WTC11 (cell line): Measurements from ENCODE around the gene IFRD1. TPM values are rescaled to one million over a fixed set of nuclear protein-coding genes. Genes with fewer than 3 reads are reported as not detected.

Experiments used
- ATAC-seq: fragments of 200-7000 bp; cut with Tn5 transposase; 2 replicates; pipeline ENCODE4 v1.10.0; 2021; ENCODE audit warnings: mild to moderate bottlenecking, moderate library complexity
- CTCF ChIA-PET: fragments of 300-600 bp; sonication (Branson Sonifier 250); formaldehyde crosslinking; loops from one replicate; lab custom pipeline; 2021; ENCODE audit warnings: antibody characterized with exemption; lab: Charles Lee
- POLR2A ChIA-PET: fragments of 350-600 bp; sonication (Branson Sonifier 250); formaldehyde crosslinking; loops from one replicate; lab custom pipeline; 2021; ENCODE audit warnings: antibody characterized with exemption; lab: Charles Lee
- DNase-seq: peaks from one replicate; pipeline ENCODE4 v3.0.0; 2021; ENCODE audit warnings: low spot score
- H3K27ac Mint-ChIP-seq: 2 replicates; pipeline ENCODE4 v1.8.0; 2021; ENCODE audit warnings: mixed read lengths
- H3K27me3 Mint-ChIP-seq: 2 replicates; pipeline ENCODE4 v1.8.0; 2021; ENCODE audit warnings: low read depth, mild to moderate bottlenecking, moderate library complexity, mixed read lengths
- H3K36me3 Mint-ChIP-seq: 2 replicates; pipeline ENCODE4 v1.8.0; 2021; ENCODE audit warnings: mixed read lengths
- H3K4me1 Mint-ChIP-seq: 2 replicates; pipeline ENCODE4 v1.8.0; 2022; ENCODE audit warnings: mixed read lengths
- H3K4me3 Mint-ChIP-seq: 2 replicates; pipeline ENCODE4 v1.8.0; 2021; ENCODE audit warnings: mild to moderate bottlenecking, moderate library complexity, mixed read lengths
- H3K9me3 Mint-ChIP-seq: 2 replicates; pipeline ENCODE4 v1.8.0; 2021; ENCODE audit warnings: mixed read lengths
- EMX1 ChIP-seq: fragments of 250-450 bp; sonication (Bioruptor Pico); IDR thresholded peaks from 2 replicates; pipeline ENCODE4 v1.8.0; 2021; ENCODE audit warnings: mild to moderate bottlenecking
- ESRRA ChIP-seq: sonication (generic); formaldehyde crosslinking; IDR thresholded peaks from 2 replicates; pipeline ENCODE4 v1.8.1; 2022; ENCODE audit warnings: mild to moderate bottlenecking, missing genetic modification reagents, borderline replicate concordance
- FOXK1 ChIP-seq: sonication (generic); formaldehyde crosslinking; IDR thresholded peaks from 2 replicates; pipeline ENCODE4 v1.8.0; 2022; ENCODE audit warnings: mild to moderate bottlenecking, moderate library complexity, missing genetic modification reagents
- HMGA2 ChIP-seq: fragments of 250-450 bp; sonication (Bioruptor Pico); IDR thresholded peaks from 2 replicates; pipeline ENCODE4 v1.4.0; 2021; ENCODE audit warnings: mild to moderate bottlenecking, moderate library complexity
- JAZF1 ChIP-seq: fragments of 250-450 bp; sonication (Bioruptor Pico); IDR thresholded peaks from 2 replicates; pipeline ENCODE4 v1.9.0; 2021; ENCODE audit warnings: moderate library complexity, mild to moderate bottlenecking, inconsistent platforms
- NFATC4 ChIP-seq: fragments of 250-450 bp; sonication (Bioruptor Pico); IDR thresholded peaks from 2 replicates; pipeline ENCODE4 v1.9.0; 2021; ENCODE audit warnings: mild to moderate bottlenecking
- NFYB ChIP-seq: sonication (generic); formaldehyde crosslinking; conservative IDR thresholded peaks from 2 replicates; pipeline ENCODE4 v1.8.0; 2022; ENCODE audit warnings: low read depth, missing genetic modification reagents
- PREB ChIP-seq: sonication (generic); formaldehyde crosslinking; IDR thresholded peaks from 2 replicates; pipeline ENCODE4 v1.8.1; 2022; ENCODE audit warnings: mild to moderate bottlenecking, missing genetic modification reagents, moderate library complexity, borderline replicate concordance
- ZNF121 ChIP-seq: sonication (generic); formaldehyde crosslinking; IDR thresholded peaks from 2 replicates; pipeline ENCODE4 v1.8.0; 2023; ENCODE audit warnings: missing genetic modification reagents
- ZNF317 ChIP-seq: sonication (generic); formaldehyde crosslinking; IDR thresholded peaks from 2 replicates; pipeline ENCODE4 v1.8.1; 2023; ENCODE audit warnings: low read depth, mild to moderate bottlenecking, moderate library complexity, missing genetic modification reagents, borderline replicate concordance
- ZNF396 ChIP-seq: fragments of 250-450 bp; sonication (Bioruptor Pico); IDR thresholded peaks from 2 replicates; pipeline ENCODE4 v1.8.0; 2021; ENCODE audit warnings: mild to moderate bottlenecking, moderate library complexity, borderline replicate concordance
- ZNF416 ChIP-seq: fragments of 250-450 bp; sonication (Bioruptor Pico); IDR thresholded peaks from 2 replicates; pipeline ENCODE4 v1.9.0; 2021; ENCODE audit warnings: mild to moderate bottlenecking, inconsistent platforms
- ZNF423 ChIP-seq: fragments of 250-450 bp; sonication (Bioruptor Pico); IDR thresholded peaks from 2 replicates; pipeline ENCODE4 v2.1.2; 2022; ENCODE audit warnings: mild to moderate bottlenecking, moderate library complexity
- ZNF512 ChIP-seq: sonication (generic); formaldehyde crosslinking; IDR thresholded peaks from 2 replicates; pipeline ENCODE4 v1.8.1; 2022; ENCODE audit warnings: missing genetic modification reagents, borderline replicate concordance
- ZSCAN18 ChIP-seq: fragments of 250-450 bp; sonication (Bioruptor Pico); IDR thresholded peaks from 2 replicates; pipeline ENCODE4 v2.1.2; 2022; ENCODE audit warnings: mild to moderate bottlenecking, moderate library complexity
- total RNA-seq: library from RNA; stranded (reverse); gene quantifications from 3 replicates; pipeline ENCODE4 v1.2.3, GENCODE V29; 2021
- TF ChIP-seq, protein P1 (sequence below): sonication (generic); formaldehyde crosslinking; IDR thresholded peaks from 2 replicates; pipeline ENCODE4 v1.8.1; 2022; ENCODE audit warnings: low read depth, mild to moderate bottlenecking, moderate library complexity, missing genetic modification reagents, borderline replicate concordance
- TF ChIP-seq, protein P2 (sequence below): sonication (generic); formaldehyde crosslinking; IDR thresholded peaks from 2 replicates; pipeline ENCODE4 v1.8.0; 2022; ENCODE audit warnings: mild to moderate bottlenecking, missing genetic modification reagents
- TF ChIP-seq, protein P3 (sequence below): sonication (generic); formaldehyde crosslinking; IDR thresholded peaks from 2 replicates; pipeline ENCODE4 v1.8.1; 2023; ENCODE audit warnings: mild to moderate bottlenecking, missing genetic modification reagents
- TF ChIP-seq, protein P4 (sequence below): sonication (generic); formaldehyde crosslinking; conservative IDR thresholded peaks from 2 replicates; pipeline ENCODE4 v1.8.1; 2023; ENCODE audit warnings: mild to moderate bottlenecking, low read depth, missing genetic modification reagents, moderate library complexity
- TF ChIP-seq, protein P5 (sequence below): sonication (generic); formaldehyde crosslinking; IDR thresholded peaks from 2 replicates; pipeline ENCODE4 v1.8.1; 2023; ENCODE audit warnings: mild to moderate bottlenecking, missing genetic modification reagents, moderate library complexity

IFRD1 gene
- total RNA-seq, 1 experiment from 2014 or later = 31.2 TPM

GRCh38 chr7:112504093-112504695 lies 53.9 kb downstream of the IFRD1 start:
- ChIA-PET CTCF (interaction anchor here (0.6 kb wide), 1 partner anchor 12 kb away, joined by 3 read pairs; no protein-coding TSS in a partner anchor), POLR2A (no interaction called here)
- no peaks in the 10 kb centered on the region for H3K9me3 Mint-ChIP-seq
- H3K4me1 Mint-ChIP-seq = no peaks in the 10 kb centered on the region
- TF ChIP-seq ESRRA (CRISPR knock-in tag) (no peak), HMGA2 (no peak), EMX1 (no peak), NFATC4 (no peak), ZNF317 (CRISPR knock-in tag) (no peak), ZNF423 (CRISPR knock-in tag) (no peak), ZNF396 (CRISPR knock-in tag) (no peak)
- TF ChIP-seq, protein P1, sequence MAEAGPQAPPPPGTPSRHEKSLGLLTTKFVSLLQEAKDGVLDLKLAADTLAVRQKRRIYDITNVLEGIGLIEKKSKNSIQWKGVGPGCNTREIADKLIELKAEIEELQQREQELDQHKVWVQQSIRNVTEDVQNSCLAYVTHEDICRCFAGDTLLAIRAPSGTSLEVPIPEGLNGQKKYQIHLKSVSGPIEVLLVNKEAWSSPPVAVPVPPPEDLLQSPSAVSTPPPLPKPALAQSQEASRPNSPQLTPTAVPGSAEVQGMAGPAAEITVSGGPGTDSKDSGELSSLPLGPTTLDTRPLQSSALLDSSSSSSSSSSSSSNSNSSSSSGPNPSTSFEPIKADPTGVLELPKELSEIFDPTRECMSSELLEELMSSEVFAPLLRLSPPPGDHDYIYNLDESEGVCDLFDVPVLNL (CRISPR knock-in tag) = no peak
- TF ChIP-seq, protein P2, sequence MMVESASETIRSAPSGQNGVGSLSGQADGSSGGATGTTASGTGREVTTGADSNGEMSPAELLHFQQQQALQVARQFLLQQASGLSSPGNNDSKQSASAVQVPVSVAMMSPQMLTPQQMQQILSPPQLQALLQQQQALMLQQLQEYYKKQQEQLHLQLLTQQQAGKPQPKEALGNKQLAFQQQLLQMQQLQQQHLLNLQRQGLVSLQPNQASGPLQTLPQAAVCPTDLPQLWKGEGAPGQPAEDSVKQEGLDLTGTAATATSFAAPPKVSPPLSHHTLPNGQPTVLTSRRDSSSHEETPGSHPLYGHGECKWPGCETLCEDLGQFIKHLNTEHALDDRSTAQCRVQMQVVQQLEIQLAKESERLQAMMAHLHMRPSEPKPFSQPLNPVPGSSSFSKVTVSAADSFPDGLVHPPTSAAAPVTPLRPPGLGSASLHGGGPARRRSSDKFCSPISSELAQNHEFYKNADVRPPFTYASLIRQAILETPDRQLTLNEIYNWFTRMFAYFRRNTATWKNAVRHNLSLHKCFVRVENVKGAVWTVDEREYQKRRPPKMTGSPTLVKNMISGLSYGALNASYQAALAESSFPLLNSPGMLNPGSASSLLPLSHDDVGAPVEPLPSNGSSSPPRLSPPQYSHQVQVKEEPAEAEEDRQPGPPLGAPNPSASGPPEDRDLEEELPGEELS = no peak
- H3K27me3 Mint-ChIP-seq = no peaks in the 10 kb centered on the region
- no peak overlapping the region for H3K27ac Mint-ChIP-seq
- no peaks in the 10 kb centered on the region for H3K36me3 Mint-ChIP-seq
- DNase-seq (no peak), ATAC-seq (peak; percentile 60; the same call in 1 of the 2 replicates)
- H3K4me3 Mint-ChIP-seq = no peak overlapping the region

DNA sequence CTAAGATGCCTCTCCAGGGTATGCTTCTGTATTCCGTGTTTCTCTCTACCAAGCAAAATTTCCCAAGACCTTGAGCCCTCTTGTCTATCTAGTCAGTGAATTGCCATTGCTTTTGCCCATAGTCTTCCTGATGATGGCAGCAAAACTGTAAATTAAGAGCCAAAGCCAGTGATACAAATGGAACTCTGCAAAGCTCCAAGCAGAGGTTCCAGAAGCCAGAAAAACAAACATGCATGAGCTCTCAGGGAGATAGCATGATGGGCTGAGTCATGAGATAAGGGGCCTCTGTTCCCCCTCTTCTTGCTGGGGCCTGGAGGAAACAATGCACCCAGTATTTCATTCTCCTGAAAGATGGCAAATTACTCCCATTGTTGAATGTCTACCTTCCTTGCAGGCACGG lies 55.2 kb downstream of the IFRD1 start:
- Mint-ChIP-seq H3K4me3 (no peak overlapping the region), H3K27me3 (no peaks in the 10 kb centered on the region), H3K36me3 (no peaks in the 10 kb centered on the region), H3K4me1 (no peaks in the 10 kb centered on the region), H3K27ac (no peak overlapping the region), H3K9me3 (no peaks in the 10 kb centered on the region)
- ATAC-seq (no peak), DNase-seq (no peak)
- TF ChIP-seq NFYB (CRISPR knock-in tag) = no peak
- TF ChIP-seq PREB = no peak
- TF ChIP-seq ZNF512 (CRISPR knock-in tag) = no peak
- TF ChIP-seq ESRRA (CRISPR knock-in tag) = no peak
- TF ChIP-seq ZSCAN18 (CRISPR knock-in tag) = no peak
- no peak for TF ChIP-seq JAZF1
- TF ChIP-seq, protein P3, sequence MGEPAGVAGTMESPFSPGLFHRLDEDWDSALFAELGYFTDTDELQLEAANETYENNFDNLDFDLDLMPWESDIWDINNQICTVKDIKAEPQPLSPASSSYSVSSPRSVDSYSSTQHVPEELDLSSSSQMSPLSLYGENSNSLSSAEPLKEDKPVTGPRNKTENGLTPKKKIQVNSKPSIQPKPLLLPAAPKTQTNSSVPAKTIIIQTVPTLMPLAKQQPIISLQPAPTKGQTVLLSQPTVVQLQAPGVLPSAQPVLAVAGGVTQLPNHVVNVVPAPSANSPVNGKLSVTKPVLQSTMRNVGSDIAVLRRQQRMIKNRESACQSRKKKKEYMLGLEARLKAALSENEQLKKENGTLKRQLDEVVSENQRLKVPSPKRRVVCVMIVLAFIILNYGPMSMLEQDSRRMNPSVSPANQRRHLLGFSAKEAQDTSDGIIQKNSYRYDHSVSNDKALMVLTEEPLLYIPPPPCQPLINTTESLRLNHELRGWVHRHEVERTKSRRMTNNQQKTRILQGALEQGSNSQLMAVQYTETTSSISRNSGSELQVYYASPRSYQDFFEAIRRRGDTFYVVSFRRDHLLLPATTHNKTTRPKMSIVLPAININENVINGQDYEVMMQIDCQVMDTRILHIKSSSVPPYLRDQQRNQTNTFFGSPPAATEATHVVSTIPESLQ (CRISPR knock-in tag) = no peak
- TF ChIP-seq, protein P4, sequence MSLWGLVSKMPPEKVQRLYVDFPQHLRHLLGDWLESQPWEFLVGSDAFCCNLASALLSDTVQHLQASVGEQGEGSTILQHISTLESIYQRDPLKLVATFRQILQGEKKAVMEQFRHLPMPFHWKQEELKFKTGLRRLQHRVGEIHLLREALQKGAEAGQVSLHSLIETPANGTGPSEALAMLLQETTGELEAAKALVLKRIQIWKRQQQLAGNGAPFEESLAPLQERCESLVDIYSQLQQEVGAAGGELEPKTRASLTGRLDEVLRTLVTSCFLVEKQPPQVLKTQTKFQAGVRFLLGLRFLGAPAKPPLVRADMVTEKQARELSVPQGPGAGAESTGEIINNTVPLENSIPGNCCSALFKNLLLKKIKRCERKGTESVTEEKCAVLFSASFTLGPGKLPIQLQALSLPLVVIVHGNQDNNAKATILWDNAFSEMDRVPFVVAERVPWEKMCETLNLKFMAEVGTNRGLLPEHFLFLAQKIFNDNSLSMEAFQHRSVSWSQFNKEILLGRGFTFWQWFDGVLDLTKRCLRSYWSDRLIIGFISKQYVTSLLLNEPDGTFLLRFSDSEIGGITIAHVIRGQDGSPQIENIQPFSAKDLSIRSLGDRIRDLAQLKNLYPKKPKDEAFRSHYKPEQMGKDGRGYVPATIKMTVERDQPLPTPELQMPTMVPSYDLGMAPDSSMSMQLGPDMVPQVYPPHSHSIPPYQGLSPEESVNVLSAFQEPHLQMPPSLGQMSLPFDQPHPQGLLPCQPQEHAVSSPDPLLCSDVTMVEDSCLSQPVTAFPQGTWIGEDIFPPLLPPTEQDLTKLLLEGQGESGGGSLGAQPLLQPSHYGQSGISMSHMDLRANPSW (CRISPR knock-in tag) = no peak
- no peak for TF ChIP-seq ZNF317 (CRISPR knock-in tag)
- TF ChIP-seq HMGA2 = no peak
- TF ChIP-seq ZNF121 (CRISPR knock-in tag) = no peak
- no peak for TF ChIP-seq ZNF416 (CRISPR knock-in tag)
- no peak for TF ChIP-seq FOXK1
- TF ChIP-seq, protein P5, sequence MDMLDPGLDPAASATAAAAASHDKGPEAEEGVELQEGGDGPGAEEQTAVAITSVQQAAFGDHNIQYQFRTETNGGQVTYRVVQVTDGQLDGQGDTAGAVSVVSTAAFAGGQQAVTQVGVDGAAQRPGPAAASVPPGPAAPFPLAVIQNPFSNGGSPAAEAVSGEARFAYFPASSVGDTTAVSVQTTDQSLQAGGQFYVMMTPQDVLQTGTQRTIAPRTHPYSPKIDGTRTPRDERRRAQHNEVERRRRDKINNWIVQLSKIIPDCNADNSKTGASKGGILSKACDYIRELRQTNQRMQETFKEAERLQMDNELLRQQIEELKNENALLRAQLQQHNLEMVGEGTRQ (CRISPR knock-in tag) = no peak
- ChIA-PET CTCF (interaction anchor here (0.7 to 1.0 kb wide), 2 partner anchors 9 to 781 kb away, joined by 3 to 4 read pairs; no protein-coding TSS in a partner anchor), POLR2A (no interaction called here)
